ENCODE results near the gene ANK3.

- TF ChIP-seq CTCF (optimal IDR thresholded peaks at IDR 0.05 in 1 of 3, IDR thresholded peaks at IDR 0.05 in 1 of 3, conservative IDR thresholded peaks at IDR 0.05 in 1 of 3; ENCODE audit: extremely low read depth in 1 of 3, insufficient read depth in 2 of 3, low read length in 3 of 3) = no peak
- TF ChIP-seq EZH2 (IDR thresholded peaks at IDR 0.05; ENCODE audit: low read length) = no peak
Observed at GRCh38 chr10:60348982-60349381, 40.7 kb downstream of the ANK3 start.

Measured in keratinocyte (primary cell).